HEK293 (cell line): ENCODE results near the gene HDHD3.

Experiments used
- CTCF ChIA-PET: fragments of 350-600 bp; formaldehyde crosslinking; extraction: SDS; loops from one replicate; lab custom pipeline; 2021; ENCODE audit warnings: antibody characterized with exemption; lab: Yijun Ruan, JAX
- POLR2A ChIA-PET: fragments of 300-600 bp; formaldehyde crosslinking; extraction: SDS; loops from one replicate; lab custom pipeline; 2020; ENCODE audit warnings: antibody characterized with exemption, inconsistent platforms; lab: Yijun Ruan, JAX
- H3K27ac ChIP-seq: fragments of 200-500 bp; sonication (Bioruptor generic); 2 replicates; pipeline ENCODE4 v1.5.1; 2014; ENCODE audit warnings: low read depth, low read length, control low read depth, inconsistent platforms; ENCODE audit errors: extremely low read depth
- H3K36me3 ChIP-seq, 2 experiments: fragments of 200-500 bp in 1 of 2; sonication (Bioruptor generic) in 1 of 2; 1 replicate in 1 of 2; 2 replicates in 1 of 2; pipeline ENCODE4 v1.5.1; 2014 to 2017; ENCODE audit warnings: inconsistent platforms in 2 of 2, low read length in 2 of 2; ENCODE audit not compliant: control insufficient read depth in 2 of 2, insufficient read depth in 1 of 2
- H3K4me1 ChIP-seq: fragments of 200-500 bp; sonication (Bioruptor generic); 2 replicates; pipeline ENCODE4 v1.5.1; 2014; ENCODE audit warnings: mild to moderate bottlenecking, low read length, inconsistent platforms; ENCODE audit not compliant: control insufficient read depth, insufficient read depth
- H3K4me3 ChIP-seq: 2 replicates; pipeline ENCODE4 v1.5.1; 2011; ENCODE audit warnings: low read depth, mild to moderate bottlenecking, control low read depth, low read length, moderate library complexity
- H3K9me3 ChIP-seq: fragments of 200-500 bp; sonication (Bioruptor generic); 2 replicates; pipeline ENCODE4 v1.5.1; 2014; ENCODE audit warnings: low read depth, low read length, inconsistent platforms; ENCODE audit not compliant: control insufficient read depth, insufficient read depth
- GLIS1 ChIP-seq: fragments of 450-650 bp; formaldehyde crosslinking; IDR thresholded peaks from 2 replicates; pipeline ENCODE4 v1.5.1; 2016; ENCODE audit warnings: missing biosample characterization, missing genetic modification characterization
- HOXA7 ChIP-seq: sonication (generic); formaldehyde crosslinking; IDR thresholded peaks from 2 replicates; pipeline ENCODE4 v1.8.1; 2022; ENCODE audit warnings: missing genetic modification reagents, borderline replicate concordance
- KLF9 ChIP-seq: fragments of 450-650 bp; formaldehyde crosslinking; IDR thresholded peaks from 2 replicates; pipeline ENCODE4 v1.5.1; 2016; ENCODE audit warnings: missing biosample characterization, missing genetic modification characterization, low read depth
- OSR2 ChIP-seq: fragments of 450-650 bp; formaldehyde crosslinking; IDR thresholded peaks from 2 replicates; pipeline ENCODE4 v1.5.1; 2016; ENCODE audit warnings: missing biosample characterization, missing genetic modification characterization
- YY2 ChIP-seq: fragments of 450-650 bp; formaldehyde crosslinking; IDR thresholded peaks from 2 replicates; pipeline ENCODE4 v1.5.1; 2016; ENCODE audit warnings: missing biosample characterization, missing genetic modification characterization
- ZBTB17 ChIP-seq: fragments of 450-650 bp; formaldehyde crosslinking; IDR thresholded peaks from 2 replicates; pipeline ENCODE4 v1.5.1; 2016; ENCODE audit warnings: missing biosample characterization, missing genetic modification characterization
- ZIC2 ChIP-seq: fragments of 450-650 bp; formaldehyde crosslinking; IDR thresholded peaks from 2 replicates; pipeline ENCODE4 v1.5.1; 2016; ENCODE audit warnings: missing biosample characterization, missing genetic modification characterization
- ZNF146 ChIP-seq: fragments of 450-650 bp; formaldehyde crosslinking; IDR thresholded peaks from 2 replicates; pipeline ENCODE4 v1.5.1; 2016; ENCODE audit warnings: missing biosample characterization, missing genetic modification characterization
- ZNF155 ChIP-seq: fragments of 450-650 bp; formaldehyde crosslinking; IDR thresholded peaks from 2 replicates; pipeline ENCODE4 v1.5.1; 2016; ENCODE audit warnings: missing biosample characterization, missing genetic modification characterization
- ZNF157 ChIP-seq: fragments of 450-650 bp; formaldehyde crosslinking; IDR thresholded peaks from 2 replicates; pipeline ENCODE4 v1.5.1; 2016; ENCODE audit warnings: missing biosample characterization, missing genetic modification characterization
- ZNF214 ChIP-seq: fragments of 450-650 bp; formaldehyde crosslinking; IDR thresholded peaks from 2 replicates; pipeline ENCODE4 v1.5.1; 2017; ENCODE audit warnings: missing biosample characterization, mild to moderate bottlenecking, missing genetic modification characterization, borderline replicate concordance
- ZNF266 ChIP-seq: fragments of 450-650 bp; formaldehyde crosslinking; IDR thresholded peaks from 2 replicates; pipeline ENCODE4 v1.5.1; 2016; ENCODE audit warnings: missing biosample characterization, missing genetic modification characterization, low read depth
- ZNF274 ChIP-seq, 2 experiments: fragments of 200-500 bp in 1 of 2; fragments of 450-650 bp in 1 of 2; sonication (Bioruptor generic) in 1 of 2; formaldehyde crosslinking in 1 of 2; IDR thresholded peaks; 2 replicates each; pipeline versions ENCODE4 v1.5.1 to v1.6.1; 2014 to 2016; ENCODE audit warnings: borderline replicate concordance in 1 of 2, inconsistent platforms in 1 of 2, low read length in 1 of 2, missing biosample characterization in 1 of 2, missing genetic modification characterization in 1 of 2
- ZNF341 ChIP-seq: fragments of 450-650 bp; formaldehyde crosslinking; IDR thresholded peaks from 2 replicates; pipeline ENCODE4; 2016; ENCODE audit warnings: low read depth, missing biosample characterization, missing genetic modification characterization
- ZNF423 ChIP-seq: fragments of 450-650 bp; formaldehyde crosslinking; IDR thresholded peaks from 2 replicates; pipeline ENCODE4 v1.5.1; 2016; ENCODE audit warnings: missing biosample characterization, missing genetic modification characterization
- ZNF473 ChIP-seq: fragments of 450-650 bp; formaldehyde crosslinking; IDR thresholded peaks from 2 replicates; pipeline ENCODE4 v1.5.1; 2017; ENCODE audit warnings: missing biosample characterization, missing genetic modification characterization
- ZNF48 ChIP-seq: fragments of 450-650 bp; formaldehyde crosslinking; IDR thresholded peaks from 2 replicates; pipeline ENCODE4 v1.5.1; 2016; ENCODE audit warnings: missing biosample characterization, missing genetic modification characterization
- ZNF521 ChIP-seq: fragments of 450-650 bp; formaldehyde crosslinking; IDR thresholded peaks from 2 replicates; pipeline ENCODE4 v1.5.1; 2017; ENCODE audit warnings: missing biosample characterization, mild to moderate bottlenecking, missing genetic modification characterization
- ZNF530 ChIP-seq: fragments of 450-650 bp; formaldehyde crosslinking; IDR thresholded peaks from 2 replicates; pipeline ENCODE4 v1.5.1; 2016; ENCODE audit warnings: low read depth, missing biosample characterization, missing genetic modification characterization
- ZNF544 ChIP-seq: fragments of 450-650 bp; formaldehyde crosslinking; IDR thresholded peaks from 2 replicates; pipeline ENCODE4 v1.5.0; 2017; ENCODE audit warnings: missing biosample characterization, missing genetic modification characterization
- ZNF548 ChIP-seq: fragments of 450-650 bp; formaldehyde crosslinking; IDR thresholded peaks from 2 replicates; pipeline ENCODE4 v1.5.1; 2016; ENCODE audit warnings: missing biosample characterization, missing genetic modification characterization
- ZNF555 ChIP-seq: fragments of 450-650 bp; formaldehyde crosslinking; conservative IDR thresholded peaks from 2 replicates; pipeline ENCODE4 v1.5.1; 2017; ENCODE audit warnings: missing biosample characterization, mild to moderate bottlenecking, missing genetic modification characterization, inconsistent platforms
- ZNF561 ChIP-seq: fragments of 450-650 bp; IDR thresholded peaks from 2 replicates; pipeline ENCODE4 v1.5.1; 2018; ENCODE audit warnings: missing biosample characterization, missing genetic modification characterization, borderline replicate concordance
- ZNF629 ChIP-seq: fragments of 450-650 bp; formaldehyde crosslinking; IDR thresholded peaks from 2 replicates; pipeline ENCODE4 v1.5.1; 2017; ENCODE audit warnings: missing biosample characterization, missing genetic modification characterization
- ZNF660 ChIP-seq: fragments of 450-650 bp; IDR thresholded peaks from 2 replicates; pipeline ENCODE4 v1.5.1; 2018; ENCODE audit warnings: missing biosample characterization, mild to moderate bottlenecking, missing genetic modification characterization
- ZNF843 ChIP-seq: fragments of 450-650 bp; formaldehyde crosslinking; IDR thresholded peaks from 2 replicates; pipeline ENCODE4 v1.5.1; 2016; ENCODE audit warnings: missing biosample characterization, missing genetic modification characterization
- TF ChIP-seq, protein P1 (sequence below): fragments of 450-650 bp; formaldehyde crosslinking; IDR thresholded peaks from 2 replicates; pipeline ENCODE4 v1.5.1; 2016; ENCODE audit warnings: missing biosample characterization, missing genetic modification characterization
- TF ChIP-seq, protein P2 (sequence below): fragments of 450-650 bp; IDR thresholded peaks from 2 replicates; pipeline ENCODE4 v1.5.1; 2018; ENCODE audit warnings: missing biosample characterization, mild to moderate bottlenecking, missing genetic modification characterization
- TF ChIP-seq, protein P3 (sequence below): fragments of 450-650 bp; formaldehyde crosslinking; IDR thresholded peaks from 2 replicates; pipeline ENCODE4 v1.5.1; 2016; ENCODE audit warnings: missing biosample characterization, missing genetic modification characterization
- TF ChIP-seq, protein P4 (sequence below): fragments of 450-650 bp; formaldehyde crosslinking; IDR thresholded peaks from 2 replicates; pipeline ENCODE4 v1.5.1; 2016; ENCODE audit warnings: missing biosample characterization, missing genetic modification characterization

Gene HDHD3

DNA sequence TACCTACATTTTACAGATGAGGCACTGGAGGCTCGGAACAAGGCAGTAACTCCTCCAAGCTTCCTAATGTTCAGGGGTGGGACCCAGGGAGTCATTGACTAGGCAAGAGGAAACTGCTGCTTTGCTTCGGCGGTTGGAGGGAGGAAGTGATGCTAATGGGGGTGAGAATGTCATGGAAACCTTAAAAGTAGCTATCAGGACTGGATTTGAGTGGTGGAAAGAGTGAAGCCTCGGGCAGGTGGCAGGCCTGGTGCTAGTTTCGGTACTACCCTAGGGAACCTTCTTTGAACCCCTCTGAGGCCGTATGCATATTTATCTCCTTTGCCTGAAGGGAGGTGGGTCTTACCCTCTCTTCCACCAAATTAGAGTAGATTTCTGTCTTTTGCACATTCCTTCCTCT is 25.8 kb downstream of the HDHD3 start (continued):
- TF ChIP-seq, protein P1, sequence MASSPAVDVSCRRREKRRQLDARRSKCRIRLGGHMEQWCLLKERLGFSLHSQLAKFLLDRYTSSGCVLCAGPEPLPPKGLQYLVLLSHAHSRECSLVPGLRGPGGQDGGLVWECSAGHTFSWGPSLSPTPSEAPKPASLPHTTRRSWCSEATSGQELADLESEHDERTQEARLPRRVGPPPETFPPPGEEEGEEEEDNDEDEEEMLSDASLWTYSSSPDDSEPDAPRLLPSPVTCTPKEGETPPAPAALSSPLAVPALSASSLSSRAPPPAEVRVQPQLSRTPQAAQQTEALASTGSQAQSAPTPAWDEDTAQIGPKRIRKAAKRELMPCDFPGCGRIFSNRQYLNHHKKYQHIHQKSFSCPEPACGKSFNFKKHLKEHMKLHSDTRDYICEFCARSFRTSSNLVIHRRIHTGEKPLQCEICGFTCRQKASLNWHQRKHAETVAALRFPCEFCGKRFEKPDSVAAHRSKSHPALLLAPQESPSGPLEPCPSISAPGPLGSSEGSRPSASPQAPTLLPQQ (tag by site-specific recombination): no peak
- TF ChIP-seq ZNF157 (tag by site-specific recombination) (no peak), ZNF555 (no peak), ZNF341 (tag by site-specific recombination) (no peak), ZNF146 (tag by site-specific recombination) (no peak)

DNA sequence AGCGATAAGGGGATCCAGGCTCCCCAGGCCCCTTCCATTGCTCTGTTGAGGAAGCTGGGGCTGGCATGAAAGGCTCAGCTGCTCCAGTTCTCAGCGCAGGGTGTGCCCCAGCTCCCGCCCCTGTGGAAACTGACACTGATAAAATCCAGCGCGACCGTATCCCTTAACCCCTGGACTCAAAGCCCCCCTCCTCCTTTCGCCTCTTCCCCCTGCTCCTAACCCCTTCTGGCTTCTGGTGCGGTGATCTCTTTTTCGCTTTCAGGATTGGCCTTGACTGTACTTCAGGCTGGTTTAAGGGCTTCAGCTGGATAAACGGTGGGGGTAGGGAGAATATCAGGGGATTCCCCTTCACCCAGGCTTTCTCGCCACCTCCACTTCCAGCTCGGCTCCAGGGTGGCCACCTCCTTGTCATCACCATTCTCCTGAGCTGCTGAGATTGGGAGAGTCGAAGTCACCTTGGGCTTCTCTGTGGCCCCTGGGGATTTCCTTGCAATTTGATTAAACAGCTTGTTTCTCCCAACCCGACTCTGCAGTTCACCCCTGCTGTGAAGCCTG is 26.6 kb downstream of the HDHD3 start:
- CTCF ChIA-PET: interaction anchor here (0.8 to 2.5 kb wide), 3 partner anchors 10 to 51 kb away, joined by 3 to 8 read pairs (median 5); partner anchors contain the start of genes ALAD and WDR31
- H3K36me3 ChIP-seq: no peaks in the 10 kb centered on the region
- H3K27ac ChIP-seq: no peak overlapping the region
- POLR2A ChIA-PET: interaction anchor here (0.8 to 3.4 kb wide), 4 partner anchors 8 to 75 kb away, joined by 3 to 22 read pairs (median 8); partner anchors contain the start of genes CDC26, PRPF4 and WDR31
- H3K9me3 ChIP-seq: no peaks in the 10 kb centered on the region
- peaks cover 7% of the 10 kb centered on the region; the same call in 1 of the 2 replicates for H3K4me1 ChIP-seq
- peak overlapping the region; percentile 43; the same call in 1 of the 2 replicates for H3K4me3 ChIP-seq
- TF ChIP-seq ZNF843 (tag by site-specific recombination) (no peak), GLIS1 (tag by site-specific recombination) (peak; percentile 75), ZNF48 (tag by site-specific recombination) (no peak), ZNF530 (tag by site-specific recombination) (no peak), YY2 (tag by site-specific recombination) (no peak), ZNF544 (tag by site-specific recombination) (no peak), ZNF548 (tag by site-specific recombination) (no peak), ZNF629 (0 out of 2 replicates have a peak, but pooled peaks have one; percentile 3), ZNF155 (tag by site-specific recombination) (no peak), ZNF473 (tag by site-specific recombination) (no peak), ZNF660 (no peak), ZIC2 (tag by site-specific recombination) (peak; percentile 49; the same call in 1 of the 2 replicates), HOXA7 (no peak), KLF9 (tag by site-specific recombination) (no peak), ZNF266 (tag by site-specific recombination) (no peak), ZNF274 (IDR thresholded peaks at IDR 0.05; ENCODE audit: low read length) (no peak), ZNF274 (tag by site-specific recombination; IDR thresholded peaks at IDR 0.05; ENCODE audit: borderline replicate concordance) (no peak), ZNF423 (tag by site-specific recombination) (0 out of 2 replicates have a peak, but pooled peaks have one; percentile 19), ZNF521 (tag by site-specific recombination) (no peak), ZNF561 (tag by site-specific recombination) (no peak), ZBTB17 (tag by site-specific recombination) (peak; percentile 54), ZNF214 (no peak), OSR2 (tag by site-specific recombination) (no peak)
- TF ChIP-seq, protein P2, sequence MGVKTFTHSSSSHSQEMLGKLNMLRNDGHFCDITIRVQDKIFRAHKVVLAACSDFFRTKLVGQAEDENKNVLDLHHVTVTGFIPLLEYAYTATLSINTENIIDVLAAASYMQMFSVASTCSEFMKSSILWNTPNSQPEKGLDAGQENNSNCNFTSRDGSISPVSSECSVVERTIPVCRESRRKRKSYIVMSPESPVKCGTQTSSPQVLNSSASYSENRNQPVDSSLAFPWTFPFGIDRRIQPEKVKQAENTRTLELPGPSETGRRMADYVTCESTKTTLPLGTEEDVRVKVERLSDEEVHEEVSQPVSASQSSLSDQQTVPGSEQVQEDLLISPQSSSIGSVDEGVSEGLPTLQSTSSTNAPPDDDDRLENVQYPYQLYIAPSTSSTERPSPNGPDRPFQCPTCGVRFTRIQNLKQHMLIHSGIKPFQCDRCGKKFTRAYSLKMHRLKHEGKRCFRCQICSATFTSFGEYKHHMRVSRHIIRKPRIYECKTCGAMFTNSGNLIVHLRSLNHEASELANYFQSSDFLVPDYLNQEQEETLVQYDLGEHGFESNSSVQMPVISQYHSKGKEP: no peak
- TF ChIP-seq, protein P3, sequence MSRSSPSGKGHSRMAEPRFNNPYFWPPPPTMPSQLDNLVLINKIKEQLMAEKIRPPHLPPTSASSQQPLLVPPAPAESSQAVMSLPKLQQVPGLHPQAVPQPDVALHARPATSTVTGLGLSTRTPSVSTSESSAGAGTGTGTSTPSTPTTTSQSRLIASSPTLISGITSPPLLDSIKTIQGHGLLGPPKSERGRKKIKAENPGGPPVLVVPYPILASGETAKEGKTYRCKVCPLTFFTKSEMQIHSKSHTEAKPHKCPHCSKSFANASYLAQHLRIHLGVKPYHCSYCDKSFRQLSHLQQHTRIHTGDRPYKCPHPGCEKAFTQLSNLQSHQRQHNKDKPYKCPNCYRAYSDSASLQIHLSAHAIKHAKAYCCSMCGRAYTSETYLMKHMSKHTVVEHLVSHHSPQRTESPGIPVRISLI (tag by site-specific recombination): no peak
- TF ChIP-seq, protein P4, sequence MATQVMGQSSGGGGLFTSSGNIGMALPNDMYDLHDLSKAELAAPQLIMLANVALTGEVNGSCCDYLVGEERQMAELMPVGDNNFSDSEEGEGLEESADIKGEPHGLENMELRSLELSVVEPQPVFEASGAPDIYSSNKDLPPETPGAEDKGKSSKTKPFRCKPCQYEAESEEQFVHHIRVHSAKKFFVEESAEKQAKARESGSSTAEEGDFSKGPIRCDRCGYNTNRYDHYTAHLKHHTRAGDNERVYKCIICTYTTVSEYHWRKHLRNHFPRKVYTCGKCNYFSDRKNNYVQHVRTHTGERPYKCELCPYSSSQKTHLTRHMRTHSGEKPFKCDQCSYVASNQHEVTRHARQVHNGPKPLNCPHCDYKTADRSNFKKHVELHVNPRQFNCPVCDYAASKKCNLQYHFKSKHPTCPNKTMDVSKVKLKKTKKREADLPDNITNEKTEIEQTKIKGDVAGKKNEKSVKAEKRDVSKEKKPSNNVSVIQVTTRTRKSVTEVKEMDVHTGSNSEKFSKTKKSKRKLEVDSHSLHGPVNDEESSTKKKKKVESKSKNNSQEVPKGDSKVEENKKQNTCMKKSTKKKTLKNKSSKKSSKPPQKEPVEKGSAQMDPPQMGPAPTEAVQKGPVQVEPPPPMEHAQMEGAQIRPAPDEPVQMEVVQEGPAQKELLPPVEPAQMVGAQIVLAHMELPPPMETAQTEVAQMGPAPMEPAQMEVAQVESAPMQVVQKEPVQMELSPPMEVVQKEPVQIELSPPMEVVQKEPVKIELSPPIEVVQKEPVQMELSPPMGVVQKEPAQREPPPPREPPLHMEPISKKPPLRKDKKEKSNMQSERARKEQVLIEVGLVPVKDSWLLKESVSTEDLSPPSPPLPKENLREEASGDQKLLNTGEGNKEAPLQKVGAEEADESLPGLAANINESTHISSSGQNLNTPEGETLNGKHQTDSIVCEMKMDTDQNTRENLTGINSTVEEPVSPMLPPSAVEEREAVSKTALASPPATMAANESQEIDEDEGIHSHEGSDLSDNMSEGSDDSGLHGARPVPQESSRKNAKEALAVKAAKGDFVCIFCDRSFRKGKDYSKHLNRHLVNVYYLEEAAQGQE (tag by site-specific recombination): no peak
